Measurements from ENCODE around the gene SPTBN4.
A peak's percentile ranks its signal among the peaks of the same experiment; 100 is the strongest.
"Not testable (repeated sequence)": the region's sequence is repeated elsewhere in the genome, so short reads cannot be mapped to it uniquely, and the experiment has no call there.

SPTBN4 gene

DNA sequence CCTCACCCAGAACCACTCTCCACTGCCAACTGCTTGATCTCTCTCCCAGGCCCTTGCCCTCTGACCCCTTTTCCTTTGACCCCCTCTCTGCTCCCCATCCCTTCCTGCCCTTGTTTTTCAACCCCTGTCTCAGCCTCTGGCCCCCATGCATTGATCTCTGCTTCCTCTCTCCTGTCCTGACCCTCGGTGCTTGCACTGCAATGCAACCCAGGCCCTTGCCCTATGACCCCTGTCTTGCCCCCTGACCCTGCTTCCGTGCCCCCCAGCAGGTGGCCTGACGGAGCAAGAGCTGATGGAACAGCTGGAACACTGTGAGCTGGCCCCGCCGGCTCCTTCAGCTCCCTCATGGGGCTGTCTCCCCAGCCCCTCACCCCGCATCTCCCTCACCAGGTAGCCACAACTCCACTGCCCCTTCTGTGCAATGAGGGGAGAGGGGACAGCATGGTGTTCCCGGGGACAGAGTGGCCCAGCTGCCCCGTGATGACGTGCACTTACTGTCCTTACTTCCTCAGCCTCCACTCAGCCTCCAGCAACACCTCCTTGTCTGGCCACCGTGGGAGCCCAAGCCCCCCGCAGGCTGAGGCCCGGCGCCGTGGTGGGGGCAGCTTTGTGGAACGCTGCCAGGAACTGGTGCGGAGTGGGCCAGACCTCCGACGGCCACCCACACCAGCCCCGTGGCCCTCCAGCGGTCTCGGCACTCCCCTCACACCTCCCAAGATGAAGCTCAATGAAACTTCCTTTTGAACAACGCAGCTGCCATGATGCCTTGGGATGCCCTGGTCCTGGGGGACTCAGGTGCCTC lies 123.9 kb downstream of the SPTBN4 start:
- no peak for DNase-seq

DNA sequence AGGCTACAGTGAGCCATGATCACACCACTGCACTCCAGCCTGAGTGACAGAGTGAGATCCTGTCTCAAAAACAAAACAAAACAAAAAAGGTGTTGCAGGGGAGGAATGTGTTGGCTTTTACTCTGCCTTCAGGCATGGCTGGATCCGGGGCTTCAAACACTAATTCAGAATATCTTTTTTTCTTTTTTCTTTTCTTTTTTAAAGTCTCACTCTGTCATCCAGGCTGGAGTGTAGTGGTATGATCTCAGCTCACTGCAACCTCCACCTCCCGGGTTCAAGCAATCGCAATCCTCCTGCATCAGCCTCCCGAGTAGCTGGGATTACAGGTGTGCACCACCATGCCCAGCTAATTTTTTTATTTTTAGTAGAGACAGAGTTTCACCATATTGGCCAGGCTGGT lies 124.9 kb downstream of the SPTBN4 start:
- DNase-seq, result not testable (repeated sequence)

GRCh38 chr19:40592170-40592569 lies 125.4 kb downstream of the SPTBN4 start:
- no peak for DNase-seq

GRCh38 chr19:40594255-40594654 lies 127.5 kb downstream of the SPTBN4 start:
- no peak for DNase-seq

DNA sequence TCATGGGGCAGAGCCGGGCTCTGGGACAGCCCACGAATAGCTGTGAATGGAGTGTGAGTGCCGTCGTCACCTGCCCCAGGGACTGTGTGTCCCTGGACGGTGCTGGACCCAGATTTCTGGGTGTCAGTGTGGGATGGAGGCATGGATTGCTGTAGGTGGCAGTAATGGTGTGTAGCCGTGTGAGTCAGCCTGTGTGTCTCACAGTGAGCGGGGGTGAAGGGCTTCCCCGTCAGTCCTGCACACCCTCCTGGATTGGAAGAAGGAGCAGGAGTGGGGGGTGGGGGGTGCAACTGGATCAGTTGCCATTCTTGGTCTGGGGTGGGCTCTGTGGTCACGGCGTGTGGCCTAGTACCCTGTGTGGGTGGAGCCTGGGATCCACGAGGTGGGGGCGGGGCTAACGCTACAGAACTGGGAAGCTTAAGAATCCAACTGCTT lies 127.9 kb downstream of the SPTBN4 start:
- DNase-seq, result no peak

DNA sequence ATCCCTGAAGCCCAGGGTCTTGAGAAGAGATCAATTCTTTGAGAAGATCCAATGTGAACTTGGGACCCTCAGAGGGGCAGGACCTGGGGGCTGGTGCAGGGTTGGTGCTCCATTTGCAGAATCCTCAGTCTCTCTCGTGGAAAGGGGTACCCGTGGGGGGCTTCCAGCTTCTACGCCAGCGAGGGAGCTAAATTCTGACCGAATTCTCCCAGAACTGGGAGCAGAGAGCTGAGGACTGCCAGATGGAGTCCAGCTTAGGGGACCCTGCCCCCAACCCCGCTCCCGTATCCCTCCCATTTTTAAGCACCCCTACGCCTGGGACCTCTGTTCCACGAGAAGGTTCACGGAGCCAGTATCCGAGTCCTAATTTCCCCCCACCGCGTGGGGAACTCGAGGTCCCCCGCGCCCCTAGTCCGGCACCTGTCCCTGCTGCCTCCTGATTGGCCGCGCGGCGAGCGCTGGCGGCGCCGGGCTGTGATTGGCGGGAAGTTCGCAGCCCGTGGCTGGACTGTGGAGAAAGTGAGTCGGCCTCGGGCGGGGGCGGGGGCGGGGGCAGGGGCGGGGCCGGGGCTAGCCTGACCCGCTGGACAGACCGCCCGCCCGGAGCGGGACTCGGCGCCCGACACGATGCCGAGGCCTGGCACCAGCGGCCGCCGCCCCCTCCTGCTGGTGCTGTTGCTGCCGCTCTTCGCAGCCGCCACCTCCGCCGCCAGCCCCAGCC lies 130.0 kb downstream of the SPTBN4 start:
- no peak for DNase-seq

DNA sequence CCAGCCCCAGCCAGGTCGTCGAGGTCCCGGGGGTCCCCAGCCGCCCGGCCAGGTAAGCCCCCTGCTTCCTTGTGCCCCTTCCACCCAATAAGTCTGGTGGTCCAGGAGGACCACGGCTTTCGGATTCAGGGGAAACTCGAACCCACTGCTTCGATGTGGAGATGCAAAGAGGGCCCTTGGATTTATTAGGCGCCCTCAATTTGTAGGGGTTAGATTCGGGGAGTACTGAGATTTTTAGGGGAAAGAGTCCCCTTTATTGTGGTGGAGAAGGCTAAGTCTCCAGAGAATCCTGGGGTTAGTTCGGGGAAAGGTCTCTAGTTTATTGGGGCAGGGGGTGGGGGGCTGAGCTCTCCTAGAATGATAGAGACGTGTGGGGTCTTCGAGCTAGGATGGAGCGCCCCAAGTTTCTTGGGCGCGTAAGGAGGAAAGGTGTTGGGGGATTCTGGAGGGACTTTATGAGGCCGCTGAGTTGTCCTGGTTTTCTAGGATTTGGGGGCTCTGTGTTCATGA lies 130.6 kb downstream of the SPTBN4 start:
- DNase-seq, result no peak

- DNase-seq, result peak; percentile 85
Observed at GRCh38 chr19:40598121-40598917, 131.5 kb downstream of the SPTBN4 start.

- DNase-seq, result no peak
Observed at GRCh38 chr19:40598918-40599307, 132.1 kb downstream of the SPTBN4 start.

- DNase-seq, result peak; percentile 35
Observed at GRCh38 chr19:40599331-40599901, 132.6 kb downstream of the SPTBN4 start.

GRCh38 chr19:40599902-40600569 lies 133.2 kb downstream of the SPTBN4 start:
- DNase-seq, result no peak

DNA sequence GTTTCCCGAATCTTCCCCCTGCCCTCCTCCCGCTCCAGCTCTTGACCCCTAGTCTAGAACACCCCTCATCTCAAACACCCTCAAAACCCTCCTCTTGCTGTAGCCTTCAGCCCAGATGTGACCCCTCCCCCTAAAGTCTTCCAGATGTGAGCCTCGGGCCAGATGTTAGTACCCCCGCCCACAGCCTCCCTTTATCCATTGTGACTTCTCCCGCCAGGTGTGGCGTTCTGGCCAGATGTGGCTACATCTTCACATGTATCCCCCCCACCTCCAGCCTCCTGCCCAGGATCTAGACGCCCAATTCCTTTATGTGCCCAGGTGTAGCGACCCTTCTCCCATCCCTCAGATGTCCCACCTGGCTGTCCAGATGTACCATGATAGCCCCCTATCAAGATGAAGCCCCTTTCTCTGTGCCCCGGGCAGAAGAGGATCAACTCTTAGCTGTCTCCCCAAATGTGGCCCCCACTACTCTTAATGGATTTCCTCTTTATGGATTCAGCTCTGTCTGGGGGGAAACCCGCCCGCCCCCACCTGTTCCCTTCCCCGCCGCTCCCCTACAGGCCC lies 133.9 kb downstream of the SPTBN4 start:
- no peak for DNase-seq

DNA sequence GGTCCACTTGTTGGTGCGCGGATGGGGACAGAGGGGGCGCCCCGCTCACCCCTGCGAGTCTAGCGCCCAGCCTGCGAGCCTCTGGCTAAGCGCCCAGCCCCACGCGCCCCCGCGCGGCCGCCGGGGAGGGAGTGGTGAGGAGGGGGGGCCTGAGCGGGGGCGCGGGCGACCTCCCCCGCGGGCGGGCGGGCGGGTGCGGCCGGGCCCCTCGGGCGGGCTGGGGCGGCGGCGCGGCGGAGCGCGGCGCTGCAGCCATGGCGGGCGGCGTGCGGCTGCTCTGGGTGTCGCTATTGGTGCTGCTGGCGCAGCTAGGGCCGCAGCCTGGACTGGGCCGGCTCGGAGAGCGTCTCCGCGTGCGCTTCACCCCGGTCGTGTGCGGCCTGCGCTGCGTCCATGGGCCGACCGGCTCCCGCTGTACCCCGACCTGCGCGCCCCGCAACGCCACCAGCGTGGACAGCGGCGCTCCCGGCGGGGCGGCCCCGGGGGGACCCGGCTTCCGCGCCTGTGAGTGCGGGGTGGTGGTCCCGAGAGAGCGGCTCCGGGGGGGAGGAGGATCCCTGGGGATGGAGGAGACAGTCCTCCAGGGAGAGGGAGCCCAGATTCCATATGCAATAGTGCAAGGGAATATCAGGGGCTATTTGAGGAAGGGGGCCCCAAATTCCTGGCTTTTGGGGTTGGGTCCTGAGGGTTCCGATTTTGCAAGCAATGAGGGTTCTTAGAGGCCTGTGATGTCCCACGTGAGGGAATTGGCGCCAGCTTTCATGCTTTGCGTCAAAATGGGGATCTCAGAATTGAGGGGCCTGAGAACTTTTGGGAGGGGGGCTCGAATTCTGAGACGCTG lies 134.6 kb downstream of the SPTBN4 start, which contains the start of gene LTBP4:
Gene LTBP4, plus strand, starts transcription at position 236 of the 841 bp plus-strand sequence. Its CDS starts 19 bp downstream, at position 255.
- peak; percentile 44 for DNase-seq

- no peak for DNase-seq
Observed at GRCh38 chr19:40603071-40603388, 136.2 kb downstream of the SPTBN4 start.

DNA sequence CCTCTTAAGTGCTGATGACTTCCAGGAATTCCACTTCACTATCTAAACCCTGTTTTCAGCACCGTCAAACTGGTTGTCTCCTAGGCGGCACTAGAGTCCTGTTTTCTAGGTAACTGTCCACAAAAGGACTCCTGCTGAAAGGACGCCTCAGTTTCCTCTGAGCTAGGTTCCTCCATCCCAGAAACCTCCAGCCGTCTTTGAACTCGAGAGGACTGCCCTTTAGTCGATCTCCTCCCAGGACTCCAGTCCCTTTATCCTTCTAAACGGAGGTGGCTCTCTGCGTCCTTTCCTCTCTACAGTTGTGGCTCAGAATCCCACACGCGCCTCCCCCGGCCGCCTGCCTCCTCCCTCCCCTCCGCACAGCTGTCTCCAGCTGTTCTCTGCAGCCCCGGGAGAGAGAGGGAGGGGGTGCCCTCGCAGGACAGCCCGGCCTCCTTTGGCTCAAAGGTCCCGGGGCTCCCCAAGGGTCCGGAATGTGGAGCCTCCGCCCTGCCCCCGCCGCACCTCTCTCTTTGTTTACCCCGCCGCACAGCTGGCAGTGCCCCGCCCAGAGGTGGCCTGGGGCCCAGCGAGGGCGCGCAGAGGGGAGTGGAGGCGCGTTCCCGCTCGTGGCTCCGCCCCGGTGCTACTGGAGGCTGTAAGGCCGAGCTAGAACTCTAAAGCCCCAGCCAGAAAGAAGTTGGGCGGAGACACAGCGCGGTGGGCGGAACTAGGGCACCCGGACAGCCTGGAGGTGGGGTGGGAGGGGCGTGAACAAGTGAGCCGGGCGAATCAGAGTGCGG lies 136.8 kb downstream of the SPTBN4 start:
- DNase-seq, result peak; percentile 99

- DNase-seq, result no peak
Observed at GRCh38 chr19:40604171-40604646, 137.4 kb downstream of the SPTBN4 start.

DNA sequence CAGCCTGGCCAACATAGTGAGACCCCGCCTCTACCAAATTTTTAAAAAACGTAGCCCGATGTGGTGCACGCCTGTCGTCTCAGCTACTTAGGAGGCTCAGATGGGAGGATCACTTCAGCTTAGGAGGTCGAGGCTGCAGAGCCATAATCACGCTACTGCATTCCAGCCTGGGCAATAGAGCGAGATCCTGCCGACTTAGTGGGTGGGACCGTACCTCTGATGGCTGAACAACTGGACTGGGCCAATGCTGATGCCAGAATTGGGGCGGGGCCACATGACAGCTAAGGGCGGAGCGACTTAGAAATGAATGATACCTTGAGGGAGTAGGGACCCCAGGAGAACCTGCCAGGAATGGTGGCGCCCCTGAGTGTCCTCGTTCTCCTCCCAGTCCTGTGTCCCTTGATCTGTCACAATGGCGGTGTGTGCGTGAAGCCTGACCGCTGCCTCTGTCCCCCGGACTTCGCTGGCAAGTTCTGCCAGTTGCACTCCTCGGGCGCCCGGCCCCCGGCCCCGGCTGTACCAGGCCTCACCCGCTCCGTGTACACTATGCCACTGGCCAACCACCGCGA lies 137.9 kb downstream of the SPTBN4 start:
- DNase-seq, result peak; percentile 28

- peak; percentile 86 for DNase-seq
Observed at GRCh38 chr19:40605216-40605971, 138.6 kb downstream of the SPTBN4 start.

Measured in CD4-positive, alpha-beta T cell treated with Interleukin-6 for 4 hours (primary cell).